ENCODE measurements around the gene PRRC2C. TPM values are rescaled to one million over a fixed set of nuclear protein-coding genes. Genes with fewer than 3 reads are reported as not detected.

The PRRC2C gene
- total and polyA plus RNA-seq, 12 donors = 15.1 to 77.2 (median 58.1) TPM

DNA sequence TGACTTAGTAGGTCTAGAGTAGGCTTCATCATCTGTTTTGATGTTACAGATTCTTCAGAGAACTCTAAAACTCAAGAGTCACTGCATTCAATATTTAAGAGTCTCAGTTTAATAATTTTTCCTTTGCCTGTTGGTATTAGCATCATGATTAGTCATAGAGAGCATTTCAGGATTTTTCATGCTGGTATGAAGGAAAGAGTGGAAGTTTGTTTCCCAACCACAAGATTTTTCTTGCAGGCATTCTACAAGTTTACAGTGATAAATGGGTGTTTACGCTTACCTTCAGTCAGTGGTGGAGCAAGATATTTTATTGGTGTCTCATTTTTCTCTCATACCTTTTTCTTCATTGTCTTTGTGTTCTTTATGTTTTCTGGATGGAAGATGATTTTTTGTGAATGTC is 78.3 kb downstream of the PRRC2C start:
- Histone ChIP-seq H3K9me3 (no peaks in the 10 kb centered on the region), H3K27me3 (no peaks in the 10 kb centered on the region), H3K4me1 (no peaks in the 10 kb centered on the region), H3K36me3 (peaks cover 0 to 100% (median 50%) of the 10 kb centered on the region in 9 donors), H3K4me3 (no peak overlapping the region), H3K27ac (no peak overlapping the region)
- ATAC-seq (no peak), DNase-seq (no peak)
- 98 to 100% methylated on average over 1 of the region's 1 CpG for WGBS, 2 donors
- intact Hi-C loops (cut with DNase I) = no loop called here
- no peak for TF ChIP-seq CTCF (IDR thresholded peaks at IDR 0.05)

DNA sequence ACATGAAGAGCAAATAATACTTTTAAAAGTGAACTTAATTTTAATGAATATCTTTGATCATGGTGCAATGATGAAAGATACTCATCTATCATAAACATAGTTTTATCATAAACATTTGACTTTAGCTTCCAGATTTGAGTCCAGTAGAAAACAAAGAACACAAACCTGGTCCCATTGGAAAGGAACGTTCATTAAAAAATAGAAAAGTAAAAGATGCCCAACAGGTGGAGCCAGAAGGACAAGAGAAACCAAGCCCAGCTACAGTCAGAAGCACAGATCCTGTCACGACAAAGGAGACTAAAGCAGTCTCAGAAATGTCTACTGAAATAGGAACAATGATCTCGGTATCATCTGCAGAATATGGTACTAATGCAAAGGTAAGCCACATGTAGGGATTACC is 81.1 kb downstream of the PRRC2C start:
- intact Hi-C loops (cut with DNase I) = no loop called here
- Histone ChIP-seq H3K27me3 (no peaks in the 10 kb centered on the region), H3K4me1 (no peaks in the 10 kb centered on the region), H3K4me3 (no peak overlapping the region), H3K36me3 (peaks cover 0 to 100% (median 48%) of the 10 kb centered on the region in 9 donors), H3K27ac (no peak overlapping the region), H3K9me3 (no peaks in the 10 kb centered on the region)
- TF ChIP-seq CTCF (IDR thresholded peaks at IDR 0.05) = peak in 2 of 9 donors; percentile 6 to 11
- WGBS, 2 donors = 65 to 70% methylated on average over 3 of the region's 3 CpGs
- no peak for ATAC-seq
- DNase-seq = no peak

GRCh38 chr1:171570295-171570694 is 85.0 kb downstream of the PRRC2C start:
- Histone ChIP-seq H3K27ac (no peak overlapping the region), H3K27me3 (no peaks in the 10 kb centered on the region), H3K4me1 (no peaks in the 10 kb centered on the region), H3K4me3 (no peak overlapping the region), H3K9me3 (no peaks in the 10 kb centered on the region), H3K36me3 (peaks cover 0 to 100% (median 59%) of the 10 kb centered on the region in 9 donors)
- intact Hi-C loops (cut with DNase I) = loop anchor here in 1 of 10 donors (10.0 kb wide), 1 partner anchor 45 kb away; no protein-coding TSS in a partner anchor
- ATAC-seq (no peak), DNase-seq (no peak)
- 53 to 63% methylated on average over 2 of the region's 2 CpGs for WGBS, 2 donors
- TF ChIP-seq CTCF (IDR thresholded peaks at IDR 0.05) = no peak

- no peak overlapping the region for H3K27ac ChIP-seq
- peaks cover 0 to 100% (median 78%) of the 10 kb centered on the region in 9 donors for H3K36me3 ChIP-seq
- H3K9me3 ChIP-seq = no peaks in the 10 kb centered on the region
- ATAC-seq (no peak), DNase-seq (no peak)
- H3K4me1 ChIP-seq = no peaks in the 10 kb centered on the region
- H3K27me3 ChIP-seq = no peaks in the 10 kb centered on the region
- no peak for TF ChIP-seq CTCF (IDR thresholded peaks at IDR 0.05)
- WGBS, 2 donors = 88 to 90% methylated on average over 1 of the region's 1 CpG
- intact Hi-C loops (cut with DNase I) = loop anchor here in 2 of 10 donors (5.0 to 10.0 kb wide), 2 partner anchors 44 to 51 kb away; no protein-coding TSS in a partner anchor
- no peak overlapping the region for H3K4me3 ChIP-seq
These were observed 90.8 kb downstream of the PRRC2C start for GRCh38 chr1:171576144-171576543.

Data from heart right ventricle (tissue), 16 donors.